B cell (primary cell): Measurements from ENCODE around the gene SSTR4. TPM values are rescaled to one million over a fixed set of nuclear protein-coding genes. Genes with fewer than 3 reads are reported as not detected.

Source experiments
- ATAC-seq: fragments of 200-7000 bp; cut with Tn5 transposase; one replicate; pipeline ENCODE4 v1.10.0; 2021; ENCODE audit warnings: low read depth, mild to moderate bottlenecking, moderate number of reproducible peaks, moderate library complexity
- CTCF ChIA-PET: fragments of 350-600 bp; sonication (Branson Sonifier 250); formaldehyde crosslinking; loops from one replicate; lab custom pipeline; 2021; ENCODE audit warnings: antibody characterized with exemption, inconsistent platforms; lab: Charles Lee
- POLR2A ChIA-PET: fragments of 350-600 bp; sonication (Branson Sonifier 250); formaldehyde crosslinking; loops from one replicate; lab custom pipeline; 2021; ENCODE audit warnings: antibody characterized with exemption; lab: Charles Lee
- DNase-seq: peaks from one replicate; pipeline ENCODE4 v3.0.0; 2013
- H2AFZ ChIP-seq: 2 replicates; pipeline ENCODE4 v1.6.1; 2012; ENCODE audit warnings: mild to moderate bottlenecking, low read depth, low read length; ENCODE audit not compliant: insufficient read depth, poor library complexity, severe bottlenecking
- H3K27ac ChIP-seq, 2 donors: 1 replicate in 1 of 2; 2 replicates in 1 of 2; pipeline ENCODE4 v1.5.1; 2012 to 2013; ENCODE audit warnings: low read length in 2 of 2, mild to moderate bottlenecking in 2 of 2, moderate library complexity in 1 of 2
- H3K27me3 ChIP-seq, 4 experiments: fragments of 200-600 bp in 1 of 4; sonication (generic) in 1 of 4; replicated peaks in 1 of 4; 1 replicate in 2 of 4; 2 replicates in 2 of 4; pipeline versions ENCODE4 v1.6.1 to v1.7.0; 2013 to 2016; ENCODE audit warnings: low read length in 3 of 4, mild to moderate bottlenecking in 2 of 4, mixed read lengths in 1 of 4, moderate library complexity in 1 of 4; ENCODE audit not compliant: insufficient read depth in 4 of 4, control insufficient read depth in 3 of 4; ENCODE audit errors: control extremely low read depth in 1 of 4
- H3K36me3 ChIP-seq, 2 experiments: replicated peaks in 1 of 2; 1 replicate in 1 of 2; 2 replicates in 1 of 2; pipeline versions ENCODE4 v1.6.1 to v1.7.1; 2013; ENCODE audit warnings: low read length in 1 of 2; ENCODE audit not compliant: insufficient read depth in 2 of 2, control insufficient read depth in 1 of 2; ENCODE audit errors: control extremely low read depth in 1 of 2, extremely low read depth in 1 of 2
- H3K4me1 ChIP-seq, 2 donors: fragments of 200-600 bp in 1 of 2; sonication (generic) in 1 of 2; 1 replicate in 1 of 2; 2 replicates in 1 of 2; pipeline versions ENCODE4 v1.5.1 to v1.6.1; 2013 to 2017; ENCODE audit warnings: low read length in 2 of 2; ENCODE audit not compliant: control insufficient read depth in 2 of 2, insufficient read depth in 2 of 2
- H3K4me2 ChIP-seq: replicated peaks from 2 replicates; pipeline ENCODE3; 2012; ENCODE audit warnings: mild to moderate bottlenecking, low read depth, low read length; ENCODE audit not compliant: poor library complexity, severe bottlenecking
- H3K4me3 ChIP-seq, 5 experiments: fragments of 200-600 bp in 1 of 5; sonication (generic) in 1 of 5; 1 replicate in 3 of 5; 2 replicates in 2 of 5; pipeline versions ENCODE4 v1.5.1 to v1.7.0; 2011 to 2016; ENCODE audit warnings: low read length in 4 of 5, mild to moderate bottlenecking in 4 of 5, low read depth in 2 of 5, control low read depth in 1 of 5, moderate library complexity in 1 of 5; ENCODE audit not compliant: insufficient read depth in 1 of 5; ENCODE audit errors: control extremely low read depth in 1 of 5, extremely low read depth in 1 of 5
- H3K79me2 ChIP-seq: fragments of 200-600 bp; sonication (generic); one replicate; pipeline ENCODE4 v1.6.0; 2016; ENCODE audit warnings: low read length; ENCODE audit not compliant: control insufficient read depth, insufficient read depth
- H3K9ac ChIP-seq: fragments of 200-600 bp; sonication (generic); 2 replicates; pipeline ENCODE4 v1.6.1; 2017; ENCODE audit warnings: mild to moderate bottlenecking, low read length, moderate library complexity
- H3K9me3 ChIP-seq, 3 donors: one replicate each; pipeline versions ENCODE4 v1.6.1 to v1.7.1; 2013; ENCODE audit warnings: low read length in 2 of 3; ENCODE audit not compliant: control insufficient read depth in 2 of 3, insufficient read depth in 1 of 3; ENCODE audit errors: control extremely low read depth in 1 of 3
- H4K20me1 ChIP-seq: 2 replicates; pipeline ENCODE4 v1.6.0; 2012; ENCODE audit warnings: mild to moderate bottlenecking, low read length; ENCODE audit not compliant: insufficient read depth, control insufficient read depth, poor library complexity, severe bottlenecking
- H3K27ac Mint-ChIP-seq: one replicate; pipeline ENCODE4 v1.8.0; 2021; ENCODE audit warnings: mixed read lengths
- H3K27me3 Mint-ChIP-seq: one replicate; pipeline ENCODE4 v1.8.0; 2021; ENCODE audit warnings: mixed read lengths
- H3K4me1 Mint-ChIP-seq: one replicate; pipeline ENCODE4 v1.8.0; 2021; ENCODE audit warnings: mixed read lengths
- H3K4me3 Mint-ChIP-seq: one replicate; pipeline ENCODE4 v1.8.0; 2021; ENCODE audit warnings: mixed read lengths
- H3K9me3 Mint-ChIP-seq: one replicate; pipeline ENCODE4 v1.8.0; 2022; ENCODE audit warnings: mixed read lengths; ENCODE audit not compliant: insufficient read depth
- EZH2 ChIP-seq: IDR thresholded peaks from 2 replicates; pipeline ENCODE4 v1.6.1; 2012; ENCODE audit warnings: borderline replicate concordance, low read depth, mild to moderate bottlenecking, moderate library complexity, low read length; ENCODE audit not compliant: insufficient read depth, poor library complexity, severe bottlenecking
- WGBS: methylation state at CpG from one replicate; pipeline ENCODE4 v1.1.5; 2013; ENCODE audit warnings: missing lambda C conversion rate; ENCODE audit not compliant: insufficient coverage; 5-methylcytosine and 5-hydroxymethylcytosine counted together
- intact Hi-C: fragments of 100-400 bp; cut with micrococcal nuclease; formaldehyde crosslinking; loops from one replicate; pipeline ENCODE4 v1.10.0; 2022
- polyA plus RNA-seq: library from polyadenylated mRNA; depleted of rRNA; stranded (reverse); fragments of >200 nt; gene quantifications from 2 replicates; pipeline ENCODE4 v1.2.3, GENCODE V29; 2012
- total RNA-seq, 2 donors: library from RNA; stranded (reverse); fragments of 120-200 nt in 1 of 2; gene quantifications; 1 replicate in 1 of 2; 2 replicates in 1 of 2; pipeline versions ENCODE4 v1.2.3 to v1.2.4, GENCODE V29; 2013 to 2022
- TF ChIP-seq, protein P1 (sequence below): fragments of 200-600 bp; IDR thresholded peaks from one replicate; pipeline ENCODE4 v1.8.0; 2022; ENCODE audit warnings: antibody characterized with exemption, mild to moderate bottlenecking

Gene SSTR4
- total and polyA plus RNA-seq, 2 donors (not counting 1 experiment from before 2014, with no cell fraction given): not detected

DNA sequence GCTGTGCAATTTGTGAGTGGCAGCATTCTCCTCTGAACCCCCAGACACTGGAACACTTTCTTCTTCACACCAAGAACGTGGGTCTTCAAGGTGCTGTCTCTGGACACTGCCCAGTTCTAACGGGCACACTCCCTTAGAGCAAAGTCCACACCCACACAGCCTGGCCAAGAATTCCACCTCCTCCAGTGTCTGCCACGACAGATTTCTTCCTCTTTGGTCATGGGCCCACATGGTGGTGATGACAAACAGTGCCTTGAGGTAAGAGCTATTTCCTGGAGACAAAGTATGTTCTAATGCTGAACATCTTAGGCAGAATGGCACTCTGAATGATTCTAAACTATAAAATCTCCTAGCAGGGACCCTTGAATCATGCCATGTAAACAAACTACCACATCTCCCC lies 25.5 kb upstream of the SSTR4 start:
- no peak overlapping the region for H3K4me2 ChIP-seq
- no peak overlapping the region for H3K4me3 Mint-ChIP-seq
- H3K4me1 Mint-ChIP-seq: no peaks in the 10 kb centered on the region
- ChIA-PET CTCF (no interaction called here), POLR2A (no interaction called here)
- no peaks in the 10 kb centered on the region for H3K9me3 ChIP-seq
- no peaks in the 10 kb centered on the region for H4K20me1 ChIP-seq
- no peak for DNase-seq
- no peak overlapping the region for H3K27ac ChIP-seq
- WGBS: 67% methylated on average over 2 of the region's 3 CpGs
- H3K9me3 Mint-ChIP-seq: no peaks in the 10 kb centered on the region
- H2AFZ ChIP-seq: no peak overlapping the region
- no peaks in the 10 kb centered on the region for H3K79me2 ChIP-seq
- no peak overlapping the region for H3K9ac ChIP-seq
- TF ChIP-seq, protein P1, sequence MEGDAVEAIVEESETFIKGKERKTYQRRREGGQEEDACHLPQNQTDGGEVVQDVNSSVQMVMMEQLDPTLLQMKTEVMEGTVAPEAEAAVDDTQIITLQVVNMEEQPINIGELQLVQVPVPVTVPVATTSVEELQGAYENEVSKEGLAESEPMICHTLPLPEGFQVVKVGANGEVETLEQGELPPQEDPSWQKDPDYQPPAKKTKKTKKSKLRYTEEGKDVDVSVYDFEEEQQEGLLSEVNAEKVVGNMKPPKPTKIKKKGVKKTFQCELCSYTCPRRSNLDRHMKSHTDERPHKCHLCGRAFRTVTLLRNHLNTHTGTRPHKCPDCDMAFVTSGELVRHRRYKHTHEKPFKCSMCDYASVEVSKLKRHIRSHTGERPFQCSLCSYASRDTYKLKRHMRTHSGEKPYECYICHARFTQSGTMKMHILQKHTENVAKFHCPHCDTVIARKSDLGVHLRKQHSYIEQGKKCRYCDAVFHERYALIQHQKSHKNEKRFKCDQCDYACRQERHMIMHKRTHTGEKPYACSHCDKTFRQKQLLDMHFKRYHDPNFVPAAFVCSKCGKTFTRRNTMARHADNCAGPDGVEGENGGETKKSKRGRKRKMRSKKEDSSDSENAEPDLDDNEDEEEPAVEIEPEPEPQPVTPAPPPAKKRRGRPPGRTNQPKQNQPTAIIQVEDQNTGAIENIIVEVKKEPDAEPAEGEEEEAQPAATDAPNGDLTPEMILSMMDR: no peak
- no peak for TF ChIP-seq EZH2
- ATAC-seq: no peak
- intact Hi-C loops: no loop called here
- H3K4me1 ChIP-seq: no peaks in the 10 kb centered on the region
- H3K27ac Mint-ChIP-seq: no peak overlapping the region
- peaks cover 7% of the 10 kb centered on the region for H3K27me3 Mint-ChIP-seq
- H3K4me3 ChIP-seq: no peak overlapping the region
- H3K36me3 ChIP-seq: no peaks in the 10 kb centered on the region
- no peaks in the 10 kb centered on the region for H3K27me3 ChIP-seq

DNA sequence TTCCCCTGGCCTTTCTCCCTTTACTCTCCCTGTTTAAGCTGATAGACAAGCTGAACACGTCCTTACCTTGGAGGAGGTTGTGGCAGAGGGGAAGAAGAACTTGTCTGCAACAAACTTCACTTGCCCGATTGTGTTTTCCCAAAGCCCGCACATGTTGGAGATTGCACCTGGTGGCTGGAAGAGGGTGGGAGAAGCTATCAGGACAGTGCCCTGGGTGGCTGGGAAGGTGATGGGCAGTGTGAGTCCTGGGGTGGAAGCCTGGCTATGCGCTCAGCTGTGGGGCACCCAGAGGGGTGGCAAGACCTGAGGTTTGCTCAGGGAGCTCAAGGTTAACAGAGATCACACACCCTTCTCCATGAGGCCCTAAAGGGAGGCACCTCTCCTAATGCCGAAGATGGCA lies 25.0 kb upstream of the SSTR4 start:
- no peak for ATAC-seq
- no peaks in the 10 kb centered on the region for H3K9me3 ChIP-seq
- Mint-ChIP-seq H3K27ac (no peak overlapping the region), H3K9me3 (no peaks in the 10 kb centered on the region), H3K27me3 (peaks cover 7% of the 10 kb centered on the region), H3K4me3 (no peak overlapping the region), H3K4me1 (no peaks in the 10 kb centered on the region)
- no peak overlapping the region for H2AFZ ChIP-seq
- no peak overlapping the region for H3K4me3 ChIP-seq
- TF ChIP-seq EZH2: no peak
- TF ChIP-seq, protein P1: no peak
- no peaks in the 10 kb centered on the region for H3K27me3 ChIP-seq
- CTCF ChIA-PET: no interaction called here
- H4K20me1 ChIP-seq: no peaks in the 10 kb centered on the region
- H3K4me2 ChIP-seq: no peak overlapping the region
- no peaks in the 10 kb centered on the region for H3K36me3 ChIP-seq
- DNase-seq: no peak
- no peaks in the 10 kb centered on the region for H3K4me1 ChIP-seq
- WGBS: 76% methylated on average over 3 of the region's 5 CpGs
- intact Hi-C loops: no loop called here
- H3K27ac ChIP-seq: no peak overlapping the region
- H3K9ac ChIP-seq: no peak overlapping the region
- no peaks in the 10 kb centered on the region for H3K79me2 ChIP-seq
- POLR2A ChIA-PET: no interaction called here
